T-helper 17 cell (primary cell): ENCODE data around the gene ARHGEF6. TPM values are rescaled to one million over a fixed set of nuclear protein-coding genes. Genes with fewer than 3 reads are reported as not detected.

ENCODE experiments used
- ATAC-seq: fragments of 150-1000 bp; cut with Tn5 transposase; 2 replicates; pipeline ENCODE4 v1.10.0; 2021; ENCODE audit warnings: mild to moderate bottlenecking, moderate library complexity
- DNase-seq, 3 donors: peaks; one replicate each; pipeline versions ENCODE4 v3.0.0 to v3.0.0-alpha.2; 2020 to 2021
- H3K9me3 ChIP-seq: one replicate; pipeline ENCODE4 v1.7.0; 2013; ENCODE audit warnings: low read length, mild to moderate bottlenecking; ENCODE audit not compliant: control insufficient read depth, poor library complexity, severe bottlenecking
- H3K27ac Mint-ChIP-seq: one replicate; pipeline ENCODE4 v1.8.0; 2022; ENCODE audit warnings: mild to moderate bottlenecking, moderate library complexity, mixed read lengths
- H3K27me3 Mint-ChIP-seq: one replicate; pipeline ENCODE4 v1.8.0; 2022; ENCODE audit warnings: mixed read lengths
- H3K36me3 Mint-ChIP-seq: one replicate; pipeline ENCODE4 v1.8.0; 2022; ENCODE audit warnings: low read depth, mixed read lengths
- H3K4me1 Mint-ChIP-seq: one replicate; pipeline ENCODE4 v1.8.0; 2022; ENCODE audit warnings: mild to moderate bottlenecking, mixed read lengths
- H3K4me3 Mint-ChIP-seq: one replicate; pipeline ENCODE4 v1.8.0; 2022; ENCODE audit warnings: mild to moderate bottlenecking, moderate library complexity, mixed read lengths
- total RNA-seq, 4 donors: library from RNA in 2 of 4; stranded (reverse) in 2 of 4; gene quantifications; one replicate each; pipeline ENCODE4 v1.2.3 and lab custom pipeline; 2022 to 2026

ARHGEF6 gene
- total RNA-seq, 2 donors from 2014 or later, result 68.6 to 70.7 TPM

DNA sequence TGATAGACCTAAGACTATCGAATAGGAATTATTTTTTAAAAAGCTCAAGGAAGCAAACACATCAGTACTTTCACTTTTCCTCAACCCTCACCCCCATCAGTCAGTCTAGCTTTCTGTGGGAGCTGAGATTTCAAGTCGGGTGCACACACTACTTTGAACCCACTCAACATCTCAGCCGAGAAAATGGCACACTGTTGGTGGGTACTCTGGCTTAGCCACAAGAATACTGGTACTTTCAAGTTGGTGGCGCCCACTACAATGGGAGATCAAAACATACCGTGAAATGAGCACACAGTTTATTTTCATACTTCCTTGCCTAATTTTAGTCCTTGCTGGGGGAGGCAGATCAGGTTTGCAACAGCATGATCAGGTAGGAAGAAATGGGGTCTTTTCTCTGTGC, 122.6 kb downstream of the ARHGEF6 start:
- H3K27me3 Mint-ChIP-seq, result no peaks in the 10 kb centered on the region
- H3K4me3 Mint-ChIP-seq, result peak overlapping the region; percentile 96
- ATAC-seq, result peak; percentile 32
- H3K9me3 ChIP-seq, result no peaks in the 10 kb centered on the region
- H3K4me1 Mint-ChIP-seq, result peaks cover 46% of the 10 kb centered on the region
- DNase-seq, result no peak
- H3K27ac Mint-ChIP-seq, result peak overlapping the region; percentile 77
- peaks cover 20% of the 10 kb centered on the region for H3K36me3 Mint-ChIP-seq

DNA sequence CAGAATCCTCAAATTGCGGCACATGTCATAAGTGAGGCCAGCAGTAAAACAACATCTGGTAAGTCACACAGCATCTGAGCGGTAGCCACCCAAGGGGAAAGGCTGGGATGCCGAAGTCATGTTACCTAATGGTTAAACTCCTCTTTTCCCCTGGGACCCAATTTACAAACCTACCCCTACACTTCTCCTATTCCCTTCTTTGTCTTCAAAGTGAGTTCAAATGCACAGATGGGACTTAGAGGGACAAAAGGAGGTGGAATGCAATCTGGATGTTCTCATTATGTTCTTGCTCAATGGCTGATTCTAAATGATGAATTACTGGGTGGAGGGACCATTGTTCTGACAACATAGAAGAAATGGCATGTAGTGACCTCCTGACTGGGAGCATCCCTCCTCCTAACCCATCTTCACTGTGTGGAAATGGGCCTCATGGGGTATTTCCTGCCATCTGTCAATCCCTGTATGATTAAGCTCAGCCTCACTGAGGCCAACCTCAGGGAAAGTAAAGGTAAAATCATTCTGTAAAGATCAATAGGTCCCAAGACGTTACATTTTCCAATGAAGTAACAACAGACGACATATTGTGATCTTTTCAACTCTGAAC, 124.3 kb downstream of the ARHGEF6 start:
- H3K9me3 ChIP-seq, result no peaks in the 10 kb centered on the region
- H3K27me3 Mint-ChIP-seq, result no peaks in the 10 kb centered on the region
- no peak for DNase-seq
- H3K4me3 Mint-ChIP-seq, result peak overlapping the region; percentile 96
- H3K36me3 Mint-ChIP-seq, result peaks cover 27% of the 10 kb centered on the region
- ATAC-seq, result no peak
- H3K27ac Mint-ChIP-seq, result peak overlapping the region; percentile 77
- H3K4me1 Mint-ChIP-seq, result peaks cover 47% of the 10 kb centered on the region

DNA sequence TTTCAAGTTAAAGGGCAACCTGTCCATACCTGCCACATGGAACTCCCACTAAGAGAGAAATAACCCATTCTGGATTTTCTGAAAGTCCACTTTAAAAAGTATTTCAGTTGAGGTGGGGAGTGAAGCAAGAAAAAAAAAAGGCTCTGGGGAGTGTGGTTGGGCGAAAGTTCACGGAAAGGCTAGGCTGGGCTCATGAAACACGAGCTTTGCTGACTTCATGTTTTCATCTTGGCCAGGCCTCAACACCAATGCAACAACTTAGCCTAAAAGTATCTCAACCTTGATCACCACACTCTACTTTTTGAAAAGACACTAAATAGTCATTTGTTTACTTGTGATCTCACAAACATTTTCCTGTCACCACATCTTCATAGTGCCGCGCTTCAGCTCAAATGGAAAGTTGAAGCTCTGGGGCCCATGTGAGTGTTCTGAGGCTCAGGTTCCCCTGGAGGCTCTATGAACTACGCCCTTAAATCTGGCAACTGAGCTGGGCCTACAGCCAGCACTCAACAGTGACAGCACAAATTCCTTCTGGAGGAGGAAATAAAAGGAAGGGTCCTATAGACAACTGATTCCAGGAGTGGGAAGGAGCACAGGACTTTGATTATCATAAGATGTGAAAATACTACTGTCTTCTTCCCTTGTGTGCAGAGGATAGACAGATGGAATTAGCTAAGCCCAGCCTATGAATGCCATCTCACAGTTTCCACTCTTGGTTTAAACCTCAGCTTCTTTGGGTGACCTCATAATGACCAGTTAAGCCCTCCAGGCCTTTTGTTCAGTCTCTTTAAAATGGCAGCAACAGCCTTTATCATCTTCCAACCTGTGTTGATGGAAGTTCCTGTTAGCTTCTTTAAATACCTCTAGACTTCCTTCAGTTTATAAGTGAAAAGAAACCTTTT, 127.7 kb downstream of the ARHGEF6 start:
- Mint-ChIP-seq H3K36me3 (peaks cover 30% of the 10 kb centered on the region), H3K27me3 (no peaks in the 10 kb centered on the region), H3K27ac (peak overlapping the region; percentile 77), H3K4me1 (peaks cover 31% of the 10 kb centered on the region), H3K4me3 (peak overlapping the region; percentile 96)
- no peaks in the 10 kb centered on the region for H3K9me3 ChIP-seq
- ATAC-seq, result peak; percentile 62
- DNase-seq, result no peak

DNA sequence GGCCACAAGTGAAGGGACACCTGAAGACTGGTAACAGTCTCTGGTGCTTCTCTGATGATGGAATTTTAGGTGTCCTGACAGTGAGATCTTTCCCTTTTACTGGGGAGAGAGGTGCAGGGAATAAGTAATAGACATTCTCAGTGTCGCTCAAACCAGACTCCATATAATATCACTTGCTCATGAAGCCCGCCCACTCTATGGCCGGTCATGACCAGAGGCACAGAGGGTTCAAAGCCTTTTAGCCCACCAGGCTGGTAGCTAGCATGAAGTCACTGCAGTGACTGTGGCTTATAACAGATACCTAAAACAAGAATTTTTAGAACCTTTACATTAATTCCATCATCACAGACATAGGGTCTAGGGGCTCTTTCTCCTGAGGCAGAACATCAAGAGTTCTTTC, 129.9 kb downstream of the ARHGEF6 start:
- H3K36me3 Mint-ChIP-seq, result peaks cover 24% of the 10 kb centered on the region
- peaks cover 34% of the 10 kb centered on the region for H3K4me1 Mint-ChIP-seq
- peak overlapping the region; percentile 77 for H3K27ac Mint-ChIP-seq
- DNase-seq (no peak), ATAC-seq (no peak)
- H3K9me3 ChIP-seq, result no peaks in the 10 kb centered on the region
- H3K27me3 Mint-ChIP-seq, result no peaks in the 10 kb centered on the region
- H3K4me3 Mint-ChIP-seq, result peak overlapping the region; percentile 96

DNA sequence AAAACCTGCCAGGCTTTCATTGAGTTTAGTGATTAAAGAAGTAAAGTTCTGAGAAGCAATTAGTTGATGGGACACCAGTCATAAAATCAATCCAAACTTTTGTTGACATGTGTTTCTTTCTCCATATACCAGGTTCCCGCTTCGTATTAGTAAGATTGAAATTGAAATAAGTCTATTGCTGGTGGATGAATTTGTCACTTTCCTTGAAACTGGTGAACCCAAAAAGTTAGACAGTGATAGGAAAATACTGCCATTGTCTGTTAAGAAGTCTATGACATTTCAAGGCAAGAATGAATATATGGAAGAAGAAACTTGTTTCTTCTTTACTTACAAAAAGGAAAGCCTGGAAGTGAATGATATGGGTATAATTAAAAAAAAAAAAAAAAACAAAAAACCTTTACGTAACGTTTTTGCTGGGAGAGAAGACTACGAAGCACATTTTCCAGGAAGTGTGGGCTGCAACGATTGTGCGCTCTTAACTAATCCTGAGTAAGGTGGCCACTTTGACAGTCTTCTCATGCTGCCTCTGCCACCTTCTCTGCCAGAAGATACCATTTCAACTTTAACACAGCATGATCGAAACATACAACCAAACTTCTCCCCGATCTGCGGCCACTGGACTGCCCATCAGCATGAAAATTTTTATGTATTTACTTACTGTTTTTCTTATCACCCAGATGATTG, 132.9 kb downstream of the ARHGEF6 start, which contains the start of gene CD40LG:
TSS of gene CD40LG (plus strand) at position 482 of the 684 bp plus-strand sequence. CDS start at position 573, 91 bp downstream.
- Mint-ChIP-seq H3K36me3 (peaks cover 16% of the 10 kb centered on the region), H3K27ac (peak within 1 kb of the TSS; percentile 77), H3K4me1 (peaks cover 31% of the 10 kb centered on the region), H3K27me3 (no peaks in the 10 kb centered on the region), H3K4me3 (peak within 1 kb of the TSS; percentile 96)
- peak; percentile 55 for ATAC-seq
- DNase-seq, result no peak
- no peaks in the 10 kb centered on the region for H3K9me3 ChIP-seq

DNA sequence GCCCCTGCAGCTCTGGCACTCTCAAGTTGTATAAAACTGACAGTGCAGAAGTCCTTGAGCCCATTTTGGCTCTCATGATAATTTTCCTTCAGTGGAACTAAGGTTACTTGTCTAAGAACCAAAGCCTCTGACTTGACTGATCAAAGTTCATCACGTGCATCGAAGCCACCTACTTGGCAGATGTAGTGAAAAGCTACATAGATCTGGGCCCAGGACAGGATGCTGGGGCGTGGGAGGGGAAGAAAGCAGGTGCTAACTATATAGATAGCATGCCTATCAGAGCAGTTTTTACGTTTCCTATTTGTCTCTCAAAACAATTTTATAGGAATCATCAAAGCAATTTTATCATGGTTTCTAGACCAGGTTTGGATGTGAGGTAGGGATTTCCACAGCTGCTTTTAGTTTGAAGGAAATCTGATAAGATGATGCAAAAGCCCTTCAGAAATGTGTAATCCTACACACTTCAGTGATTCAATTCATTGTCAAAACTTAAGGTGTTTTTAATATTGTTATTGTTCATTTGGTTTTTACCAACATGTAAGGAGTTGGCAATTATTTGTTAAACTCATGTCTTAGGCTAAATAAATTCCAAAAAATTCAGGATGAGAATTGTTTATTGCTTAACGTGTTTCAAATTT, 134.0 kb downstream of the ARHGEF6 start:
- Mint-ChIP-seq H3K4me3 (peak overlapping the region; percentile 39), H3K4me1 (peaks cover 36% of the 10 kb centered on the region), H3K36me3 (peaks cover 9% of the 10 kb centered on the region), H3K27ac (peak overlapping the region; percentile 77), H3K27me3 (no peaks in the 10 kb centered on the region)
- DNase-seq (peak in 1 of 3 donors; percentile 12), ATAC-seq (peak; percentile 85)
- H3K9me3 ChIP-seq, result no peaks in the 10 kb centered on the region

DNA sequence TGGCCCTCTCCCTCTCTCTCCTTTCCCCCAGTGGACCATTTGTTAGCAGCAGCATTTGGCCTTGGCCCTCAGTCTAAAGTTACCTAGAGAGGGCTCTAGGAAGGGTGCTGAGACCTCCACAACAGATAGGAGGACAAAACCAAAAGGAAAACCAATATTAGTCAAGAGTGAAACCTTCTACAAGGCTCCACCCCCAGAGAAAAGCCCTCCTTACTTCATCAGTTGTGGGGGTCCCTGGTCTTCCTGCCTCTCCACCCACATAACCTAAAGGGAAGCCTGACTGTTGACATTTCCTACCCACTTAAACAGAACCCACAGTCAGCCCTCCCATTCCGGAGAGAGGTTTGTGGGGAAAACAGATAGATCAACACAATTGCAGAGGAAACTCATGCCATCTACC, 137.5 kb downstream of the ARHGEF6 start:
- Mint-ChIP-seq H3K4me3 (peak overlapping the region; percentile 53), H3K27ac (peak overlapping the region; percentile 85), H3K27me3 (no peaks in the 10 kb centered on the region), H3K4me1 (peaks cover 51% of the 10 kb centered on the region), H3K36me3 (no peaks in the 10 kb centered on the region)
- no peak for ATAC-seq
- no peaks in the 10 kb centered on the region for H3K9me3 ChIP-seq
- no peak for DNase-seq

DNA sequence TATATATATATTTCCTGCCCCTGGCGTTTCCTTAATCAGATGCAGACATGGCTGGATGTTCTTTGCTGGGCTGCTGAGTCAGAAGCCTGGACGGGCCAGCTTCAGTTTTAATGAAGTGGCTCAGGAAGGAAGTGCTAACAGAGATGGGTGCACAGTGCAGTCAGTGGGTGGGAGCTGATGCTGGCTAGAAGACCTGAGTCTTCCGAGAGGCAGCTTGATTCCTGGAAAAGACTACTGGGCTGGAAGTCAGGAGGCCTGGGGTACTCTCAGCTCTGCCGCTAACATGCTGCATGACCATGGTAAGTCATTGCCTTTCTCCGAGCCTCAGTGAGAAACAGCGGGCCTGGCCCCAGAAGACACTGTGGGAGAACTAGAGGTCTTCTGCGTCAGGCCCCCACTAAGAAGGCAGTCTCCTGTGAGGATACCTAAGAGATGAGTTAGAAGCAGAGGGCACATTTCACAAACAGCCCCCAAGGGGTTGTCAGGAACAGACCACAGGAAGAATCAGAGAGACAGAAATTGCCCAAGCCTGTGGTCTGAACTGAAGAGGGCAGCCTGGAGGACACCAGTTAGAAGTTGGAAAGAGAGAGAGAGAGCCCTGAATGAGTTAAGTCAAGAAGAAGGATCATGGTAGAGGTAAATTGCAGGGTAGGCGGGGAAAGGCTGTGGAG, 141.1 kb downstream of the ARHGEF6 start:
- no peak for ATAC-seq
- H3K9me3 ChIP-seq, result no peaks in the 10 kb centered on the region
- Mint-ChIP-seq H3K27me3 (no peaks in the 10 kb centered on the region), H3K27ac (peak overlapping the region; percentile 98), H3K4me1 (peaks cover 47% of the 10 kb centered on the region), H3K4me3 (peak overlapping the region; percentile 92), H3K36me3 (no peaks in the 10 kb centered on the region)
- DNase-seq, result no peak

DNA sequence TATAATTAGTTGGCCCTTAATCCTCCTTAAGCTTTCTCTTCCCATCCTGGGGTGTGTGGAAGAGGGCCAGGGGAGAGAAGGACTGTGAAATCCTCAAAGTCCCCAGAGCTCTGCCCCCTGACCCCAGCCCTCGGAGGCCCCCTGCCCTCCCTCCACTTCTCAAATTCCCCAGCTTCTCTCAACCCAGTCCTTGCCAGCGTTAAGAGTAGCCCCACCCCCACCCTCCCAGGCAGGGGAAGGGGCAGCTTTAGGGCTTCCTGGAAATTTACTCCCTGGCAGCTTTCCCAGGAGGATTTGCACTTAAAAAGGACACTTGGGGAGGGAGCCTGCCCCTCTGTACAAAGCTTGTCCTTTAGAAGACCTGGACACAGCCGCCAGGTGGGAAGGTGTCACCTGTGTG, 144.6 kb downstream of the ARHGEF6 start:
- Mint-ChIP-seq H3K4me3 (peak overlapping the region; percentile 72), H3K27me3 (no peaks in the 10 kb centered on the region), H3K4me1 (peaks cover 39% of the 10 kb centered on the region), H3K27ac (peak overlapping the region; percentile 85), H3K36me3 (no peaks in the 10 kb centered on the region)
- ATAC-seq, result no peak
- no peaks in the 10 kb centered on the region for H3K9me3 ChIP-seq
- DNase-seq, result no peak

DNA sequence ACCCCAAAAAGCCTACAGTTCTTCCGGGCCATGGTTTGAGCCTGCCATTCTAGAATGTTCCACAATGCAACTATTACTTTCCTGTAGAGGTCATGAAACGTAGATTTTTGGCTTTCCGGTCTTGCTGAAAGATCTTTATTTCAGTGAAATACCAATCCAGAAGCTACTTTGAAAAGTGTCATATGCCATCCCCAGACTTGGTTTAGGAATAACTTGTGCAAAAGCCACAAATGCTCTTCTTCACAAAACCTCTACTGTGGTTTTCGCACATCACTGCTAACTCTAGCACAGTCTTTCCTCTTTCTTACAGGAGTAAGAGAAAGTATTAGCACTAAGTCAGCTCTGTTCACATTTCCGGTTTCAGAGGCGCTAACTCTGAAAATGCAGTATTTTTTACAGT, 145.5 kb downstream of the ARHGEF6 start:
- DNase-seq (no peak), ATAC-seq (peak; percentile 76)
- no peaks in the 10 kb centered on the region for H3K27me3 Mint-ChIP-seq
- peaks cover 36% of the 10 kb centered on the region for H3K4me1 Mint-ChIP-seq
- H3K27ac Mint-ChIP-seq, result peak overlapping the region; percentile 82
- H3K36me3 Mint-ChIP-seq, result no peaks in the 10 kb centered on the region
- H3K4me3 Mint-ChIP-seq, result peak overlapping the region; percentile 75
- no peaks in the 10 kb centered on the region for H3K9me3 ChIP-seq

DNA sequence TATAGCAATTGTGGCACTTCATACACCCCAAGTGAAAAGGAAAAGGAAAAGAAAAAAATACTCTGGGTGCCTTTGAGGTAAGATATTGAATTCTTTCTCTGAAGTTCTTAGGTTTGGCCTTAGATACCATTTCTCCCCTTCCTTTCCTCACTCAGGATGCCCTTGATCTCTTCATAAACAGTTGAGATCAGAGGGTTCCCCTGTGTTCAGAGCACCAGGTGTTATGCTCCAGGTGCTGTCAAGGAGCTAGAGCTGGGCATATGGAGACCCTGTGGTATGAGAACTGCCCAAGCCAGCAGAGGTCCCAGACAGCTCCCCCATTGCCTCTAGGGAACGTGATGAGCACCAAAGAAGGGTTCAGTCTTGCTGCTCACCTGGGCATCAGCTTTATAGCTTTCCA, 149.9 kb downstream of the ARHGEF6 start:
- no peaks in the 10 kb centered on the region for H3K36me3 Mint-ChIP-seq
- H3K4me3 Mint-ChIP-seq, result no peak overlapping the region
- no peaks in the 10 kb centered on the region for H3K27me3 Mint-ChIP-seq
- peaks cover 39% of the 10 kb centered on the region for H3K4me1 Mint-ChIP-seq
- H3K27ac Mint-ChIP-seq, result peak overlapping the region; percentile 90
- no peaks in the 10 kb centered on the region for H3K9me3 ChIP-seq
- ATAC-seq, result peak; percentile 29
- no peak for DNase-seq

DNA sequence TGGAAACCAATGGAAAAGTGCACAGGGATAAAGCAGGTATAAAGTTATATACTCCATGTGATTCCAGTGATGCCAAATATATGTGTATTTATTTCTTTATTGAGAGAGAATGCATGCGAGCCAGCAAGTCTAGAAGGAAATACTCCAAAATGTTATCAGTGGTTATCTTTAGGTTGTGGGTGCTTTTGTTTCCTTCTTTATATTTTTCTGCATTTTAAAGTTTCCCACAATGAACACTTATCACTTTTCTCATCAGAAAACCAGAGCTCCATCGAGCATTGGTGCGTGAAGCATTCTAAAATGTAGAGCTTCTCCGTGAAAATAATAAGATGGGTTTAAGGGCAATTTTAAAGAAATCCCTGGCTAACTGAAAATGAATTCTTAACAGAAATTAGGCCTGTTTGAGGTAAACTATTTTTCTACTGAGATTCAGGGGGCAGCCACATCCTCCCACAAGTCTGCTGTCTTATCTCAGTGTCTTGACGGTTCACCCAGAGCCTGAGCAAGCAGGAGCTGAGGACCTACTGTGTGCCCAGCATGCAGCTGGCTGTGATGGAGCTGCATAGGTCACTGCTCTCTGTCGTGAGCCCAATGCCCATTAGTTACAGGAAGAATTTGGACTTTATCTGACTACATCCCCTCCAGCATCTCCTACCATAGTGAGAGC, 151.5 kb downstream of the ARHGEF6 start:
- H3K4me3 Mint-ChIP-seq, result peak overlapping the region; percentile 49
- DNase-seq (no peak), ATAC-seq (peak; percentile 67)
- peak overlapping the region; percentile 90 for H3K27ac Mint-ChIP-seq
- no peaks in the 10 kb centered on the region for H3K36me3 Mint-ChIP-seq
- H3K4me1 Mint-ChIP-seq, result peaks cover 34% of the 10 kb centered on the region
- H3K27me3 Mint-ChIP-seq, result no peaks in the 10 kb centered on the region
- no peaks in the 10 kb centered on the region for H3K9me3 ChIP-seq
